Retinal pigment epithelial cell (primary cell): Measurements from ENCODE around the gene ITGA2.

Experiments used
- DNase-seq: peaks from one replicate; pipeline ENCODE4 v3.0.0-alpha.2; 2010; ENCODE audit warnings: low read depth
- H3K4me3 ChIP-seq: 2 replicates; pipeline ENCODE4 v1.5.1; 2011; ENCODE audit warnings: mild to moderate bottlenecking, low read length, control low read depth, moderate library complexity
- CTCF ChIP-seq: conservative IDR thresholded peaks from 2 replicates; pipeline ENCODE4 v1.5.1; 2011; ENCODE audit warnings: low read depth, low read length, control low read depth, inconsistent platforms

The ITGA2 gene

GRCh38 chr5:53053364-53053763 lies 64.2 kb downstream of the ITGA2 start:
- no peak for TF ChIP-seq CTCF
- H3K4me3 ChIP-seq, result no peak overlapping the region
- no peak for DNase-seq

DNA sequence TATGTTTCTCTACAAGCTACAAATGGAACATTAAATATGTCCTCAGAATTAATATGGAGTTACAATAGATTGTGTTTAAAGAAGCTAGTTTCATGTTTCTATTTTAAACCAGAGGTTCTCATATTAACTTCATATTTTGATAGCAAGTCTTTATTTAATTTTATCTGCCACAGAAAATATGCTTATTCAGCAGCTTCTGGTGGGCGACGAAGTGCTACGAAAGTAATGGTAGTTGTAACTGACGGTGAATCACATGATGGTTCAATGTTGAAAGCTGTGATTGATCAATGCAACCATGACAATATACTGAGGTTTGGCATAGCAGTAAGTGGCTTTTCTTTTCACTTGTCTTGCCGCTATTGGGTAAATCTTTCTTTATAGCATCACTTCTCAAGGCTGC lies 66.2 kb downstream of the ITGA2 start:
- DNase-seq, result no peak
- no peak for TF ChIP-seq CTCF
- H3K4me3 ChIP-seq, result no peak overlapping the region

DNA sequence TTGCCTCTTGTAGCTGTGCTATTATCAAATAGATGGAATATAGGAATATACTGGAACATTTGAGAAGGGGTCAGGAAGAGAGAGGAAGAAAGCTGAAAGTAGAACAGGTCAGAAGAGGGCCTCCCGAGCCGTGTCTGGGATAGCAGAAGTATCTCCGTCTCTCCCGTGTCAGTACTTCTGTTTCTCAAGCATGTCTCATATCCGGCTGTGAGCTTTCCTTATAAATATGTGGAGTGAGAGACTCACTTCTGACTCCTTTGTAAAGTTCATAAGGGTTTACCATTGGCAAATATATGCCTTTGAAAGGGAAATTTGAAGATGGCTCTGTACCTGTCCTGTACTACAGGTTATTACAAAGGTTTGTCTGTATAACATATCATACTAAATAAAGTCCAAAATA lies 70.1 kb downstream of the ITGA2 start:
- TF ChIP-seq CTCF, result no peak
- H3K4me3 ChIP-seq, result no peak overlapping the region
- DNase-seq, result no peak

DNA sequence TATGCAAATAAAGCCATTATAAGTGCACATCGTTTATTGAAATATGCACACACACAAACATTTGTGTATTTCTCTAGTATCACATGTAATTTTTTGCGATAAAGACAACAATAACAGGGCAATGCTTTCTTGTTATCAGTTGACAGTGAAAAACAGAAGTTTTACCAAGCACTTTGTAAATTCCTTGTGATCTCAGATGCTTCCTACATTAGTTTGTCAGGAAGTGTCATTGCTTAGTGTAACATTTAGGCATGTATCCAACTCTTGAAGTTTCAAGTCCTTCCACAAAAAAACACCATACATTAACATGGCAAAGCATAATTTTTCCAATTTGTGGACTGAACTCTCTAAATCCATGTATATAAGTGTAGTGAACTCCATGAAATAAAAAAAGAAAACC lies 74.0 kb downstream of the ITGA2 start:
- no peak for TF ChIP-seq CTCF
- no peak overlapping the region for H3K4me3 ChIP-seq
- no peak for DNase-seq

- DNase-seq, result no peak
- H3K4me3 ChIP-seq, result no peak overlapping the region
These were observed 74.6 kb downstream of the ITGA2 start for GRCh38 chr5:53063791-53064190.

GRCh38 chr5:53066088-53066487 lies 76.9 kb downstream of the ITGA2 start:
- no peak overlapping the region for H3K4me3 ChIP-seq
- DNase-seq, result no peak
- no peak for TF ChIP-seq CTCF

More at GRCh38 chr5:53063791-53064190, 74.6 kb downstream of the ITGA2 start:
- TF ChIP-seq CTCF, result no peak

- DNase-seq, result no peak
- no peak overlapping the region for H3K4me3 ChIP-seq
- TF ChIP-seq CTCF, result no peak
These were observed 78.5 kb downstream of the ITGA2 start for GRCh38 chr5:53067641-53068040.
